KBM-7 (cell line): ENCODE results near the gene TSPYL2.
A peak's percentile ranks its signal among the peaks of the same experiment; 100 is the strongest.

Experiments
- DNase-seq: peaks from one replicate; pipeline ENCODE4 v3.0.0-alpha.2; 2015
- in situ Hi-C: fragments of 300-500 bp; cut with MboI; formaldehyde crosslinking; loops from 2 replicates; pipeline ENCODE4 v1.14.3; 2020; ENCODE audit warnings: low sequenced_read_pairs, low pct_unique_long_range_greater_than_20kb, mixed read lengths

The TSPYL2 gene

GRCh38 chrX:53077207-53078197 is 4.7 kb upstream of the TSPYL2 start:
- no peak for DNase-seq
- in situ Hi-C loops: no loop called here

GRCh38 chrX:53078943-53079342 is 3.2 kb upstream of the TSPYL2 start:
- in situ Hi-C loops: no loop called here
- no peak for DNase-seq

GRCh38 chrX:53080628-53081580 is 1.3 kb upstream of the TSPYL2 start:
- DNase-seq: no peak
- in situ Hi-C loops: no loop called here

- DNase-seq: no peak
- in situ Hi-C loops: no loop called here
These were observed 828 bp downstream of the TSPYL2 start for GRCh38 chrX:53082773-53083616.

GRCh38 chrX:53084043-53084570 is 1.9 kb downstream of the TSPYL2 start:
- in situ Hi-C loops: no loop called here
- no peak for DNase-seq

- no peak for DNase-seq
- in situ Hi-C loops: no loop called here
These were observed 2.7 kb downstream of the TSPYL2 start for GRCh38 chrX:53084863-53085262.

GRCh38 chrX:53085661-53086229 is 3.6 kb downstream of the TSPYL2 start:
- no peak for DNase-seq
- in situ Hi-C loops: no loop called here

- in situ Hi-C loops: no loop called here
These were observed 4.3 kb downstream of the TSPYL2 start for GRCh38 chrX:53086464-53086863.

GRCh38 chrX:53087388-53087831 is 5.2 kb downstream of the TSPYL2 start:
- DNase-seq: no peak
- in situ Hi-C loops: no loop called here

More at GRCh38 chrX:53086464-53086863, 4.3 kb downstream of the TSPYL2 start:
- no peak for DNase-seq

- DNase-seq: no peak
- in situ Hi-C loops: no loop called here
These were observed 6.2 kb downstream of the TSPYL2 start for GRCh38 chrX:53088136-53088974.

- in situ Hi-C loops: no loop called here
- DNase-seq: peak; percentile 69
These were observed 7.2 kb downstream of the TSPYL2 start for GRCh38 chrX:53089224-53089842.

GRCh38 chrX:53089925-53090324 is 7.8 kb downstream of the TSPYL2 start:
- no peak for DNase-seq
- in situ Hi-C loops: no loop called here

GRCh38 chrX:53091354-53091753 is 9.2 kb downstream of the TSPYL2 start:
- in situ Hi-C loops: no loop called here
- no peak for DNase-seq

GRCh38 chrX:53093177-53093655 is 11.0 kb downstream of the TSPYL2 start:
- in situ Hi-C loops: no loop called here
- peak; percentile 88 for DNase-seq

GRCh38 chrX:53093748-53094581 is 11.8 kb downstream of the TSPYL2 start, which contains the start of gene KANTR:
TSS of gene KANTR (plus strand) at chrX:53094142. CDS start at chrX:53124273, 30,131 bp downstream.
- in situ Hi-C loops: no loop called here
- DNase-seq: peak; percentile 99

GRCh38 chrX:53094582-53094905 is 12.4 kb downstream of the TSPYL2 start:
- no peak for DNase-seq
- in situ Hi-C loops: no loop called here
